ENCODE data around the gene NFYB. TPM values are rescaled to one million over a fixed set of nuclear protein-coding genes. Genes with fewer than 3 reads are reported as not detected.

NFYB gene
- total RNA-seq (2022; extraction: Qiagen RNA extraction; ENCODE audit: low read depth): 19.1 to 27.5 TPM (median 26.3 TPM) in 5 replicates

DNA sequence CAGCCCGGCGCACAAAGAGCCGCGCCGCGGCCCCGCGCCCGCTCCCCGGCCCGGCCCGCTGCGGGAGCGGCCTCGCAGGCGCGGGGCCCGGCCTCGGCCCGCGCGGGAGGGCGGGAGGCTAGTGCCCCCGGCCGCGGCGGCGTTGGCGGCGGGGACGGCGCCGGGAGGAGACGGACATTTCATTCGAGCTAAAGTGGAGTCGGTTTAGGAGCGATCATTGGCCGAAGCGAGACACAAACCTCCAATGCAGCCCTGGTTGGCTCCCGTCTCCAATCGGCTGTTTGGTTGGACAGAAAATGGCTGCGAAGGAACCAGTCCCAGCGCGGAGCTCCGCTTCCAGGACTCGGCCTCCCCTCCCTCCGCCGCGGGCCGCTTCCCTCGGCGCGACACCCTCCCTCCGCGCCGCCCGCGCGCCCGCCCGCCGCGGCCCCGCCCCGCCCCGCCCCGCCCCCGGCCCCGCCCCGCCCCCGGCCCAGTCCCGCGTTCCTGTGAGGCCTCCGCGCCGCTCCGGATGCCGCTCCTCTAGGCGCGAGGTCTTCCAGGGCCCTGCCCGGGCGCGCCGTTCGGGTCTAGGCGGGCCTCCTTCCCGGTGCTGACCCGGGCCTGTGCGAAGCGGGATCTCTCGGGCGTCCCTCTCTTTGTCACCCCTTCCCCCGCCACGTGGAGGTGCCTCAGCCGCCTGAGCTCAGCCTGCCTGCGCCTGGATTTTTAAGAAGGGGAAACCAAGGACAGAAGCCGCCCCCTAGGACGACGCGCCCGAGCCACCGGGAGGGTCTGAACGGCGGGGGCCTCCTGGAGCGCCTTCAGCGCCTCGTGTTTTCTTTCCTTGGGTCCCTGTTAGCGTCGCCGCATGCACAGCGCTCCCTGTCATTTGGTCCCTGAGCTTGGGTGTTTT is at the start of gene NFYB:
TSS of gene NFYB (minus strand) at position 309 of the 895 bp plus-strand sequence. CDS start 2,757 bp downstream, outside the sequence.

Other genes starting within 250 kb of the NFYB start
- gene HSP90B1, start 207.8 kb downstream of the NFYB start, total RNA-seq (2022; extraction: Qiagen RNA extraction; ENCODE audit: low read depth): 512 to 628 TPM (median 602 TPM) in 5 replicates
- 23.3 to 30.4 TPM (median 29.5 TPM) in 5 replicates for gene TDG, start 172.3 kb downstream of the NFYB start, total RNA-seq (2022; extraction: Qiagen RNA extraction; ENCODE audit: low read depth)
- gene GLT8D2, start 88.0 kb downstream of the NFYB start, total RNA-seq (2022; extraction: Qiagen RNA extraction; ENCODE audit: low read depth): 0.09 to 0.59 TPM (median 0.25 TPM) in 5 replicates
- gene HCFC2, start 73.7 kb downstream of the NFYB start, total RNA-seq (2022; extraction: Qiagen RNA extraction; ENCODE audit: low read depth): 3.1 to 5.6 TPM (median 4.5 TPM) in 5 replicates
- 763 to 977 TPM (median 906 TPM) in 5 replicates for gene TXNRD1, start 77.6 kb upstream of the NFYB start, total RNA-seq (2022; extraction: Qiagen RNA extraction; ENCODE audit: low read depth)
- gene EID3, start 165.5 kb upstream of the NFYB start, total RNA-seq (2022; extraction: Qiagen RNA extraction; ENCODE audit: low read depth): 5.4 to 7.3 TPM (median 7.1 TPM) in 5 replicates